Measurements from ENCODE around the gene MLXIP. TPM values are rescaled to one million over a fixed set of nuclear protein-coding genes. Genes with fewer than 3 reads are reported as not detected.

The MLXIP gene
- total RNA-seq, 1 donor from 2014 or later = 18.4 TPM

GRCh38 chr12:122123761-122124145, 45.2 kb downstream of the MLXIP start:
- DNase-seq (ENCODE audit: low read depth in 2 of 2) = no peak

- no peak for DNase-seq (ENCODE audit: low read depth in 2 of 2)
Observed at GRCh38 chr12:122124370-122124769, 45.8 kb downstream of the MLXIP start.

- DNase-seq (ENCODE audit: low read depth in 2 of 2) = no peak
Observed at GRCh38 chr12:122125452-122126341, 47.1 kb downstream of the MLXIP start.

- no peak for DNase-seq (ENCODE audit: low read depth in 2 of 2)
Observed at GRCh38 chr12:122126342-122126635, 47.7 kb downstream of the MLXIP start.

- DNase-seq (ENCODE audit: low read depth in 2 of 2) = no peak
Observed at GRCh38 chr12:122126713-122127597, 48.4 kb downstream of the MLXIP start.

GRCh38 chr12:122127839-122128238, 49.3 kb downstream of the MLXIP start:
- no peak for DNase-seq (ENCODE audit: low read depth in 2 of 2)

GRCh38 chr12:122128481-122128880, 49.9 kb downstream of the MLXIP start:
- no peak for DNase-seq (ENCODE audit: low read depth in 2 of 2)

- no peak for DNase-seq (ENCODE audit: low read depth in 2 of 2)
Observed at GRCh38 chr12:122129131-122129530, 50.6 kb downstream of the MLXIP start.

- DNase-seq (ENCODE audit: low read depth in 2 of 2) = no peak
Observed at GRCh38 chr12:122130150-122130549, 51.6 kb downstream of the MLXIP start.

GRCh38 chr12:122133192-122133950, 54.8 kb downstream of the MLXIP start:
- peak; percentile 50 to 66 for DNase-seq (ENCODE audit: low read depth in 2 of 2)

- no peak for DNase-seq (ENCODE audit: low read depth in 2 of 2)
Observed at GRCh38 chr12:122135437-122136031, 57.0 kb downstream of the MLXIP start.

- DNase-seq (ENCODE audit: low read depth in 2 of 2) = no peak
Observed at GRCh38 chr12:122137229-122137628, 58.7 kb downstream of the MLXIP start.

GRCh38 chr12:122137681-122138080, 59.1 kb downstream of the MLXIP start:
- DNase-seq (ENCODE audit: low read depth in 2 of 2) = no peak

- DNase-seq (ENCODE audit: low read depth in 2 of 2) = no peak
Observed at GRCh38 chr12:122138181-122138580, 59.6 kb downstream of the MLXIP start.

- no peak for DNase-seq (ENCODE audit: low read depth in 2 of 2)
Observed at GRCh38 chr12:122138616-122139015, 60.1 kb downstream of the MLXIP start.

- no peak for DNase-seq (ENCODE audit: low read depth in 2 of 2)
Observed at GRCh38 chr12:122139266-122139665, 60.7 kb downstream of the MLXIP start.

GRCh38 chr12:122139941-122140340, 61.4 kb downstream of the MLXIP start:
- no peak for DNase-seq (ENCODE audit: low read depth in 2 of 2)

- no peak for DNase-seq (ENCODE audit: low read depth in 2 of 2)
Observed at GRCh38 chr12:122140467-122141257, 62.1 kb downstream of the MLXIP start.

GRCh38 chr12:122141911-122142725, 63.6 kb downstream of the MLXIP start:
- no peak for DNase-seq (ENCODE audit: low read depth in 2 of 2)

- DNase-seq (ENCODE audit: low read depth in 2 of 2) = no peak
Observed at GRCh38 chr12:122142857-122143256, 64.3 kb downstream of the MLXIP start.
